Fibroblast of peridontal ligament (primary cell): ENCODE results near the gene ACAP1.
A peak's percentile ranks its signal among the peaks of the same experiment; 100 is the strongest.

Experiments used
- DNase-seq: peaks from one replicate; pipeline ENCODE4 v3.0.0-alpha.2; 2010; ENCODE audit errors: extremely low read depth

The ACAP1 gene

DNA sequence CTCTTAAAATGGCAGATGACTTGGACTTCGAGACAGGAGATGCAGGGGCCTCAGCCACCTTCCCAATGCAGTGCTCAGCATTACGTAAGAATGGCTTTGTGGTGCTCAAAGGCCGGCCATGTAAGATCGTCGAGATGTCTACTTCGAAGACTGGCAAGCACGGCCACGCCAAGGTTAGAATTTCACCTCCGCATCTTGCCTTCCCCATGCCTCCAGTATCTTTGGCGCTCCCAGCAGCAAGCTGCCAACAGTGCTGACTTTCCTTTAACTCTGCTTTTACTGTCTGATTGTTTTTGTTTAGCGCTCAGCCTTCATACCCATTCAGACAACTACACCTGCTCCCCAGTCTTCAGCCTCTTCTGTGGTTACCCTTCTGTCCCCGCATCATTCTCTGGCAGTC is 26.7 kb upstream of the ACAP1 start:
- no peak for DNase-seq

DNA sequence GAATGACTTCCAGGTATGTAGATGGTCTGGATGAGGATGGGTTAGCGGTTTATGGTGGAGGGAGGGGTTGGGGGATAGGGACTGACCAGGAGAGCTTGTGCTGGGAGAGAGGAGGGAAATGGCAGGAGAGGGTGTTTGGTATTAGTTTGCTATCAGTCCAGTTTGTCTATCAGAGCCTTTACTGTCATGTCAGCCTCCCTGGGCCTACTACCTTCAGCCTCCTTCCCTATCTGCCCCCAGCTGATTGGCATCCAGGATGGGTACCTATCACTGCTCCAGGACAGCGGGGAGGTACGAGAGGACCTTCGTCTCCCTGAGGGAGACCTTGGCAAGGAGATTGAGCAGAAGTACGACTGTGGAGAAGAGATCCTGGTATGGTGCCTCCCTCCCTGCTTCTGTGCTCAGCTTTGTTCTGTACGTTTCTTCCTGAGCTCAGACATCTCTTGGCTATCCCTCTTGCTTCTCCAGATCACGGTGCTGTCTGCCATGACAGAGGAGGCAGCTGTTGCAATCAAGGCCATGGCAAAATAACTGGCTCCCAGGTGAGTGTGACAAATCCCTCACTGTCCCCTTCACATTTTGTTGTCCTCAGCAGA is 25.1 kb upstream of the ACAP1 start:
- no peak for DNase-seq

DNA sequence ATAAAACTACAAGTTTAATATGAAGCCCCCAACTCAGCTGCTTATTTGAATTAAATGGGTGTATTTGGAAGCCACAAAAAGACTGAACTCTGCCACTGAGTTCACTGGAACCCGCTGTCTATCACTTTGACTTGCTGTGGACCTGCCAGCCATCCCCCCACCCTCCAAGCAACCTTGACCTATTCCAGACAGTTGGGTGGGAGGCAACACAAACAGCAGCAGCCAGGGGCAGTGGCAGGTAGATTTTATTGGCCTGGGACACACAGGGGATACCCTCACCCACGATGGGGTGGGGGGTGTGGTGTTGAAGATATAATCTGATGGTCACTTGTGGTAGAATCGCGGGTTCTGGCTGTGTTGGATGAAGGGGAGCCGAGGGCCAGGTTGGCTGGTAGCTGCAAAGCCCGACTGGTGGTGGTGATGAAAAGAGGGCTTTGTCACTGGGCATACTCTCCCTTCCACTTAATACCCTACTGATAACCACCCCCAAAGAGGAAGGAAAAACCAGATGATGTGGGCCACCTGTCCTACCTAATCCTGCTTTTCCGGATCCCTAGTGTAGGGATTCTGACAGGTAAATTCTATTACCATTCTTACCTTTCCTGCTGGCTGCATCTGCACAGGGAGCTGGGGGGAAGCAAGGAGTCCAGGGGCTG is 23.8 kb upstream of the ACAP1 start:
- DNase-seq, result no peak

DNA sequence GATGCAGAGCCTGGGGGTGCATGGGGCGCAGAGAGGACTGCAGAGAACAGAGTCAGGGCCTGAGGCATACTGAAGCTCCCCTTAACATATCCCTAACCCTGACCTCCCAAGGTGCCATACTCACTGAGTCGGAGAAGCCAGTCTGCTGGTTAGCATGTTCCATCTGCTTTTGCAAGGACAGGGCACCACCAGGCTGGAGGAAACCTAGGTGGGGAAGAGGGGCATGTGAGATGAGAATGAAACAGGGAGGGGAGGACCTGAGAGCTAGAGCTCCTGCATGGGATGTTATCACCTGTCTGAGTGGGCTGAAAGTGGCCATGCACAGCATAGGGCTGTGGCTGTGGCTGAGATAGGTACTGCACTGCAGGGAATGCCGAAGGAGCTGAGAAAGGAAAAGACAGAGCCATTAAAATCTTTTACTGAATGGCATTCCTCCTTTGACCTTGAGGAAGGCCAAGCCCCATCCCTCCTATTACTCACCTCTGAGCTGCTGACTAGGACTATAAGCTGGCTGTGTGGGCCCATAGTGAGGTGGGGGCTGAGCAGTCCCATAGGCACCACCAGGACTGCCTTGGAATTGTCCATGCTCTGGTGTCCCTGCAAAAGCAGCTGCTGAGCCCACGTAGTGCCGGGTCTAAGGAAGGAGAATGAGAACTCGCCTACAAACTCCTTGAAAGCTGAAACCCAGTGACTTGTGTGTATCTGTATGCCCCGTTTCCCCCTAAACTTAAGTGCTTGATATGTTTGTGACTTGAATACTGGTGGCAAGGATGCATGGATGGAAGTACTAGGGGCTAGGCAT is 23.0 kb upstream of the ACAP1 start:
- DNase-seq, result no peak

DNA sequence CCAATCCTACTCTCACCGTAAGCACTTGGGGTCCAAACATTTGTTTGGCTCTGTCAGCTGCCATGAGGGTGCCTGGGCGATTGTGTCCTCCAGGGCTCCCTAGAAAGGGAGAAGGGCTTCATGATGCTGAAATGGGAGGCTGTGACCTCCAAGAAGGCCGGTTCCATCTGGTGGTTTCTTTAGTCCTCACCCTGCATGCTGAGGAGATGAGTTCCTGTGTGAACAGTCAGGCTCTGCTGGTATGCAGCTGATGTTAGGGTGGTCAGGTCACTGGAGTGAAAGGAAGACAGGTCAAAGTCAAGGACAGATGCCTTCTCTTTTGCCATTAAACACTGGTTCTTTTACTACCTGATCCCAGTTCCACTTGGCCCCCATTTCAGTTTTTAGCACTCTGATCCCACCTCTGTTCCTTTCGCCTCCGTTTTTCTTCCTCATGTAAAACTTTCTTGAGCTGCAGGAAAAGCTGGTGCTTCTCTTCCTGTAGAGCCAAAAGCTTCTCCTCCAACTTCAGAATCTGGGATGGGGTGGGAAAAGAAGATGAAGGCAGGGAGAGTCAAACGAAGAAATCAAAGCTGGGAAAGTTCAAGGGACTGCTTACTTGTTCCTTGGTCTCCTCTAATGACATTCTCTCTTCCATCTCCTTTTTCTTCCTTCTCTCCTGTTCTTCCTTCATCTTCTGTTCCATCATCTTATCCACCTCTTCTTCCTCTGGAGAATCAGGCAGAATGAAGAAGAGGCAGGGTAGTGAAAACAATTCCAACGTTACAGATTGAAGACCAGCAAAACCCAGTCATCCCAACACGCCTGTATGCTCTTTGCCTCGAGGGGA is 22.2 kb upstream of the ACAP1 start:
- DNase-seq, result no peak

DNA sequence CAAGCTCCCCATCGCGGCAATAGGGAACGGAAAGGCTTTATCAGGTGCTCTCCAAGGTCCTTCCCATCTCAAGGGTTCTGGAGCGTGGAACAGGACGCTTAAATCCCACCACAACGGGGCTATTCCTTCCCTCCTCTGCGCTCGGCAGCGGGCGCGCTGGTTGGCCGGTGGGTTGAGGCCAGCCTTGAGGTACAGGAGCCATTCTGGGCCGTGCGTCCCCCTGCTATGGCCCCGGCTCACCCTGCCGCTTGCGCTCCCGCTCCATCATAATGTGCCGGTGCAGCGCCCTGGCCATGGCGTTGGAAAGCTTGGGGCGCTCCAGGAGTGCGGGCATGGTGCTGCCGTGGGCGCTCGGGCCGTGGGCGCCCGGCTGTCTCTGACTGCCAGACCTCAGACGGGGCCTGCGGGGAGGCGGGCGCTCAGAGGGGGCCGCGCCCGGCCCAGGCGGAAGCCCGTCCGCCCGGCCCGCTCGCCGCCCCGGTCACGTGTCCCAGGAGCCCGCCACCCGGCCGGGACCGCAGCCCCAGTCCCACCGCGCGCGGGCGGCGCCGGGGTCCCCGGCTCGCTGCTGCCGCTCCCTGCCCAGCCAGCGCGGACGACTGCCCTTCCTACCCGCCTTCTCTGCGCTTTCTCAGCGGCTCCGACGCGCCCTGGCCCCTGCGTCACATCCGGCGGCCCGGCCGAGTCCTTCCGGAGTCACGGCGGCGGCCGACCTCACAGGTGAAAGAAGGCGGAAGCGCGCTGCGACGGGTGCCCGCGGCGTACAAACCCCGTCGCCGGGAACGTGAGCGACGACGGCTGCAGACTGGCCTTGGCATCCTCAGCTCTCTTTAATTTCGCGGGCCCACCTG is 21.4 kb upstream of the ACAP1 start, which contains the start of gene GPS2:
TSS of gene GPS2 (minus strand) at position 642 of the 851 bp plus-strand sequence. CDS start at position 334, 308 bp downstream.
- DNase-seq, result peak; percentile 64

DNA sequence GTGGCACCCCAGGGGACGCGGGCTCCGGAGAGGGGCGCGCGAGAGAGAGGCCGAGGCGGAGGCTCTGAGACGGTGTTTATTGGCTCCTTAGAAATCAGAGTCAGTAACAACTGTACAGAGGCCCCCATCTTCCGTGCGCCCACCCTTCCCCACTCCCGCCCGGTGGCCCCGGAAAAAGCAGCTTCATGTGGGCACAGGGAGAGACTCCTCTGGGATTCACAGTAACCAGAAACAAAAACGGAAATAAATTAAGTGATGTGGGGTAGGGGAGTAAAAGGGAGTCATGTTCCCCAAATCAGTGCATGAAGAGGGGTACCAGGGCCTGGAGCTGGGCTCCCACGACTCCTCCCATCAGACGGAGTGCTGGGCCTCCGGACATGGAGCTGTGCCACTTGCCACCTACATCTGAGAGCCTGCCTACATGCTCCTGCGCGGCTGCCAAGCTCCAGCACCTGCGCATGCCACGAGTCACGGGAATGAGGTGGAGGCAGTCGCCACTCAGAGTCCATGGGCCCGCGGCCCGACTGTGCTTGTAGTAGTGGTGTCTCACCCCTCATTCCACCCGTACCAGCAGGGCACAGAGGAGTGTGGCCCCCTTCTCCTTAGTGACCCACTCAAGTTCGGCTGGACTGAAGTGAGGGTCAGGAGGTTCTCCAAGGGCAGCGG is 20.6 kb upstream of the ACAP1 start:
- no peak for DNase-seq

DNA sequence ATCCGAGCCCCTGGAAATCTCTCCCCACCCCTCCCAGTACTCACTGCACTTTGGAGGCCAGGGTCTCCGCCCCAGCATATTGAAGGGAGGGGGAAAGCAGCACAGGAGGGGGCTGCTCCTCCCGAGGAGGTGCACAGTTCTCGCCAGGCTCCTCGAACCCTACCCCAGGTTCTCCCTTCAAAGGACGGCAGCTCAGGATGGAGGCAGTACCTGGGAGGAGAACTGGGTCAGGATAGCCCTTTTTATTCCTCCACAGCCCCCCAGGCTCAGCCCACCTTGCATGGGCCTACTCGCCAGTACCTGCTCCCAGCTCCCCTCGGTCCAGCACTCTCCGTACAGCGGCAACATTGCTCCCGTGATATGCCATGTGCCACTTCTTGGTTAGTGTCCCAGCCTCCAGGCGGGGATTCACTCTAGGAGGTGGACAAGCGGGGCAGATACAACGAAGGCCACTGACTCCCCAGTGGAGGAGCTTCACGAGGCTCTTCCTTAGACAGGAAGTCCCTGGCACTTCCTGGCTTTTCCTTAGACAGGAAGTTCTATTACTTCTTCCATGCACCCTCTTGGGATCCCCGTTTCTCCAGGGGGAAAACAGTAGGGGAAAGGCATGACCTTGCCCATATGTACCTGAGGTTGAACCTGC is 19.0 kb upstream of the ACAP1 start:
- DNase-seq, result no peak

DNA sequence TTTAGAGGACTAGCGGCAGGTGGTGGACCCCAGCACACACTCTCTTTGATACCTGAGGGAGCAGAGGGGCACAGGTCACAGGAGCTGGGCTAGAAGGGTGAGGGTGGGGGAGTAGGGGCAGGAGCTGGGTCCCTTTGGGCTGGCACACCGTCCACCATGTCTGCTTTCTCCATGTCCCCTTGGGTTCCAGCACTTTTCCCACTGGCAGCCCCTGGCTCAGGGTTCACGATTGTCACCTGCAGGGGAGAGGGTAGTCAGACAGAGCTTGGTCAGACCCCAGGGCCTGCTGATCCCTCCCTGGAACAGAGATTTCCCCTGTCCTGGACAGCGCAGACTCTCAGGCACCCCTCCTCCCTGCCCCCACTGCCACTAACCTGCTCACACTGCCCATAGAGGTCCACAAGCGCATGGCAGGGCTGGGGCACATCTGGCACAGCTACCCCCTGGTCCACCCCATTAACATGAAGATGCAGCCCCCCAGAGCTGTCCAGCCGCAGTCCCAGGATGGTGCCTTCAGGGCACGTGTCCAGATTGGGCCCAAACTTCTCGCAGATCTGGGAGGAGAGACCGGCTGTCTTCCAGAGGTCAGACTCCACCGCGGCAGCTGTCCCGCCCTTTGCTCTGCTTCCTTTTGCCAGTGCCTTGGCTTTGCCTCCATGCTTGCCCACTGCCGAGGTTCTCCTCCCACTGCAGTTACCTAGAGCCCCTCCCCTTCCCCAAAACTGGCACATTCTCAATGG is 18.0 kb upstream of the ACAP1 start:
- DNase-seq, result no peak

DNA sequence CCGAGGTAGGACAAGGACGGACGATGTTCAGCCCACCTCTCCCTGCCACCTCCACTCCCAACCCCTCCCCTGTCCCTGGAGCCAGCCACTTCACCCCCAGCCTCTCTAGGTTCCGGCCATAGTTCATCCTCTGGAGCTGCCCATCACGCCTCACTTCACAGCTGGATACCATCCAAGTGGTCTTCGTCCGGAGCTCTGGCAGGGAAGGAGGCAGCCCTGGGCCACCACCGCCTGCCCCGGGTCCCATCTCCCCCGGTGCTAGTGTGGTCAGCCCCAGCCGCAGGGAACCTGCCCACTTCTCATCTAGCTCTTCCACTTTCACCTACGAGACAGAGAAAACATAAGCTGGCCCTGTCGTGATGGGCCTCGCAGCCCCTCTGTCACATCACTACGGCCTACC is 14.9 kb upstream of the ACAP1 start:
- no peak for DNase-seq

DNA sequence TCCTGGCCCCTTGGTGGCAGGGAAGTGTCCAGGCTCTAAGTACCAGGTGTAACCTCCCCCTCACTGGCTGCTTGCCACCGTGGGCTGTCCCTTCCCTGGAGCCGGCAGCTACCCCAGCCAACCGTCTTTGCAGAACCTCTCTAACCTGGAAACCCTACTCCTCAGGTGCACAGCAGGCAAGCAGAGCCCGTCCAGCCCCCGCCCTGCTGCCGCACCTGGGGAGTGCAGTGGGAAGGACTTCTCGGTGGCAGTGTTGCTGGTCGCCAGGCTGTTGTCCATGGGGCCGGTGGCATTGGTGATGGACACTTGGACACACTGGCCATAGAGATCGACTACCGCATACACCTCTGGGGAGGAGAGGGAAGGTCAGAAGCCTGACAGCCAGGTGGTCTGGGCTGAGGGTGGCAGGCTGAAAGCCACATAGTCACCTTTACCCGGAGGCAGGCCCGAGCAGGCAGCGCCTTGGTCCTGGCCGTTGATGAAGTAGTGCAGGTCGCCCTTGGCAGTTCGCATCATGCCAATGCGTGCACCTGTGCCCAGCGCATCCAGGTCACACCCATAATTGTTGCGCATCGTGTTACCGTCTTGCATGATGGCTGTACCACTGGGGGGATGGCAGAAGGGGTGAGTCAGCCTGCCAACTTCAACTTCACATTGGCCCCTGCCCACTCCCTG is 13.7 kb upstream of the ACAP1 start:
- no peak for DNase-seq

DNA sequence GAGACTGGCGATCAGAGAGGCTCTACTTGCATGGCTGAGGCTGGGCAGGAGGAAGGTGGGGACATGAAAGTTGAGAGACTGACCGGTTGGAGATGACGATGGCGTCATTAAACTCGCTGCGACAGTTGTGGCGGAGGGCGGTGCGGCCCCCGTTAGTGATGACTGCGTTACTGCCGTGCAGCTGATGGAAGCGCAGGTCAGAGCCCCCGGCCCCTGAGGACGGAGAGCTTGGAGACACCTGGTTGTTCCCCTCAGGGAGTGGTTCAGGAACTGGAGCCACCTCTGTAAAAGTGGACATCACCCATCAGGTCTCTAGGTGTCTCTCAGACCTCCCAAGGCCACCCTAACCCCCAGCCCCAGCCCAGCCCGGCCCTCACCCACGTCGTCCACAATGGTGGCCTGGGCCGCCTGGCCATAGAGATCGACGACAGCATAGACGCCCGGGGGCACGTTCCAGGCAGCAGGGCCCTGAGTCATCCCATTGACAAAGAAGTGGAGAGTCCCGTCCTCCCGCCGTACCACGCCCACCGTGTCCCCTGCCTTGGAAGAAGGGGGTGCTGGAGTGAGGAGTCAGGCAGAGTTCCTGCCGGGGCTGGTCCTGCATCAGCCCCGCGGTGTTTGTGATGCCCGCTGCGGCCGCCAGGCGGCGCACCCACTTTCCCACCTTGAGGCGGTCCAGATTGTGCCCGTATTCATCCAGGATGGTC is 12.4 kb upstream of the ACAP1 start:
- no peak for DNase-seq

DNA sequence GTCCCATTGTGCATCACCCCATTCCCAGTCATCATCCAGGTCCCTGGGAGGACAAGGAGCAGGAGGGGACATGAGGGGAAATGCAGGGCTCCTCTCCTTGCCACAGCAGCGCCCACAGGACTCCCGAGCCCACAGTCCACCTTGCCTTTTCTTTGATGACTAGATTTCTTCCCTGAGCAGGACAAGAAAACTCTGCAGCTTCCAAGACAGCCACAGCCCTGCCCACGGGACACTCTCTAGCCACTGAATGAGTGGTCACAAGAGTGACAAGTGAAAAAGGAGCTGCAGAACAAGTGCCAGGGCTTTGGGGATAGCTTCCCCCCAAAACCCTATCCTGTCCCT is 11.9 kb upstream of the ACAP1 start:
- DNase-seq, result no peak

DNA sequence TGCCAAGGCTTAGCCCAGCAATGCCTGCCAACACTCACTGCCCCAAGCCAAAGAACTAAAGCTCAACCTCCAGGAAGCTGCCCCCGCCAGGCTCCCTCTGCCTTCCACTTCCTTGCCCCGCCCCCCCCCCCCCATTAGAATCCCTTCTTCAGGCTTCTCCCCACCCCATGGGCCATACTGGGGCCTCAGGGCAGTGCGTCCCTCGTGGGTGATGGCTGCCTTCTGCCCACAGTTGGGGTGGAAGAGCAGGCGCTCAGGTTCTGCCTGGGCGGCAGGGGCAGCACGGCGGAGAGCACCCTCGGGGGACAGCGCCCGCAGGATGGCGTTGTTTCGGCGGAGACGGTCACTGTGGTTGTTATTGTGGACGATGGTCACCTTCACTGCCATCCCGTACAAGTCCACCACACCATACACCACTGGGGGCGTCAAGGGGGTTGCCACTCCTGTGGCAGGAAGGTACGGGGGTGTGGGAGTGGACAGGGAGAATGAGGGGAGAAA is 11.2 kb upstream of the ACAP1 start:
- no peak for DNase-seq

DNA sequence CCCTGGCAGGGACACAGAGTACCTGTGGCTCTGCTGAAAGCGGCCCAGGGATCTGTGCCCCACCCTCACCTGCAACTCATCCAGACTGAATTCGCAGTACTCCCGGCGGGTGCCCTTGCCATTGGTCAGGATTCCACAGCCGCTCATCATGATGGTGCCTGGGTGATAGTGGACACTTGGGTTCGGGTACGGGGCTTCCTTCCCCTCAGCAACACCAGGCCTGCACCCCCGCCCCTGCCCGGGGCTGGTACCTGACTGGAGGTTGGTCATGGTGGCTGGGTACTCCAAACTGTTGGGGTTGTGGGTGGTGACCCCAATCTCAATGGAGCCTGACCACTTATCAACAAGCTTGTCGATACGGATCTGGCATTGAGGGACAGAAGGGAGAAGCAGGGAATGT is 10.1 kb upstream of the ACAP1 start:
- DNase-seq, result no peak

DNA sequence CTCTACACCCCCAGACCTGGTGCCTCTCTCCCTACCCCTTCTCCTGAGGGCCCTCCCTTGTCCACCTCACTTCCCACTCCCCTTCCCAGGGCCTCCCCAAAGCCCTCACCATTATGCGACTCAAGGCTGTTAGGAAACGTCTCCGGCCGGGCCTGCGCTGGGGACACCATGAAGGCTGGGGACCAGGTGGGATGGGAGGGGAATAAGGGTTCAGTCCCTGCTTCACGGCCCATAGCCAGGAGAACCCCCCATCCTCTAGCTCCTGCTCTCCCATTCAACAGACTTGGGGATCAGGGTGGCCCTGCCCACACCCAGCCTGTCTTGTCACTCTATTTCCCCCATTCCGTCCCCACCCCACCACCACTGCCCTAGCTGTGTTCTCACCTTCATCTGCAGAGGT is 9.3 kb upstream of the ACAP1 start:
- no peak for DNase-seq

DNA sequence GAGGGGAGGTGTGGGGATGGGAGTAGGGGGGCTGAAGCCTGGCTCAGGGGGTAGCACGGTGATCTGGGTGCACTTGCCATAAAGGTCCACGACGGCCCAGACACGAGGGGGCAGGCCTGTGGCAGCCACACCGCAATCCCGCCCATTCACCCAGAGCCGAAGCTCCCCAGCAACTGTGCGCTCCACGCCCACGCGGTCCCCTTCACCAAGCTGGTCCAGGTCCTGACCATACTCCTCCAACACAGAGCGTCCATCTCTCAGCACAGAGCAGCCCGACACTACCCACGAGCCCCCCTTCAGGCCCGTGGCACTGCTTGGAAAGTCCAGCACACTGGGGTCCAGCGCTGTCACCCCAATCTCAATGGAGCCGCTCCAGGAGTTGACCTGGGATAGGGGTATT is 8.8 kb upstream of the ACAP1 start:
- DNase-seq, result no peak

DNA sequence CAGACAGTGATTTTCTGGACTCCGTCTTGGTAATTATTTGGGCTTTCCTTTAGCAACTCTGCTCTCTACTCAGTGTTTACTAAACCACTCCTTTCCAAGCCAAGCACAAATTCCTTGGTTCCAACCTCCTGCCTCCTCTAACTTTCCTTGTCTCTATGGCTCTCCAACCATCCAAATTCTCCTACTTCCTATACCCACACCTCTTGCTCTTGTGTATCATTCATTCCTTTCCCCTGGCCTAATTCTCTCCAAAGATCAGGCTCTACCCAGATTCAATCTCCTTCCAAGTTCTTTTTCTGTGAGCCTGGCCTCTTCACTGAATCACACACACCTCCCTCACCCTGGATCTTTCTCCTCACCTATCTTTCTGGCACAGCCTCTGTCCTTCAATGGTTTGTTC is 8.3 kb upstream of the ACAP1 start:
- DNase-seq, result no peak
